NCI-H446 treated with DMSO at 0.1 percent for 48 hours (cell line): ENCODE data around the gene KCNAB2.
A peak's percentile ranks its signal among the peaks of the same experiment; 100 is the strongest.
"Not testable (repeated sequence)": the region's sequence is repeated elsewhere in the genome, so short reads cannot be mapped to it uniquely, and the experiment has no call there.

ENCODE experiments used
- DNase-seq: peaks from one replicate; lab custom pipeline; 2025; lab: John Stamatoyannopoulos, UW

KCNAB2 gene

GRCh38 chr1:6057170-6057845 is 11.6 kb downstream of the KCNAB2 start:
- DNase-seq = no peak

GRCh38 chr1:6059866-6060265 is 14.2 kb downstream of the KCNAB2 start:
- peak; percentile 35 for DNase-seq

GRCh38 chr1:6062670-6063069 is 17.0 kb downstream of the KCNAB2 start:
- DNase-seq = no peak

- not testable (repeated sequence) for DNase-seq
Measured at GRCh38 chr1:6063532-6064053, 17.9 kb downstream of the KCNAB2 start.

- DNase-seq = no peak
Measured at GRCh38 chr1:6065093-6065858, 19.6 kb downstream of the KCNAB2 start.

GRCh38 chr1:6066680-6067079 is 21.0 kb downstream of the KCNAB2 start:
- DNase-seq = no peak

- no peak for DNase-seq
Measured at GRCh38 chr1:6068073-6068472, 22.4 kb downstream of the KCNAB2 start.

- DNase-seq = no peak
Measured at GRCh38 chr1:6068932-6069331, 23.2 kb downstream of the KCNAB2 start.

- DNase-seq = no peak
Measured at GRCh38 chr1:6069573-6069972, 23.9 kb downstream of the KCNAB2 start.

- DNase-seq = no peak
Measured at GRCh38 chr1:6070450-6070974, 24.8 kb downstream of the KCNAB2 start.

GRCh38 chr1:6071219-6071618 is 25.5 kb downstream of the KCNAB2 start:
- DNase-seq = no peak

GRCh38 chr1:6072774-6073479 is 27.2 kb downstream of the KCNAB2 start:
- no peak for DNase-seq

- DNase-seq = no peak
Measured at GRCh38 chr1:6073480-6074053, 27.9 kb downstream of the KCNAB2 start.

- no peak for DNase-seq
Measured at GRCh38 chr1:6074192-6074901, 28.7 kb downstream of the KCNAB2 start.

GRCh38 chr1:6075748-6076147 is 30.1 kb downstream of the KCNAB2 start:
- DNase-seq = no peak

- not testable (repeated sequence) for DNase-seq
Measured at GRCh38 chr1:6077061-6077460, 31.4 kb downstream of the KCNAB2 start.

GRCh38 chr1:6077506-6077905 is 31.8 kb downstream of the KCNAB2 start:
- no peak for DNase-seq

- no peak for DNase-seq
Measured at GRCh38 chr1:6077919-6078318, 32.2 kb downstream of the KCNAB2 start.

- DNase-seq = peak; percentile 37
Measured at GRCh38 chr1:6080469-6080868, 34.8 kb downstream of the KCNAB2 start.

- DNase-seq = no peak
Measured at GRCh38 chr1:6081901-6082300, 36.2 kb downstream of the KCNAB2 start.

GRCh38 chr1:6082430-6082971 is 36.8 kb downstream of the KCNAB2 start:
- DNase-seq = peak; percentile 84
